ENCODE results near the gene RNF207.

DNA sequence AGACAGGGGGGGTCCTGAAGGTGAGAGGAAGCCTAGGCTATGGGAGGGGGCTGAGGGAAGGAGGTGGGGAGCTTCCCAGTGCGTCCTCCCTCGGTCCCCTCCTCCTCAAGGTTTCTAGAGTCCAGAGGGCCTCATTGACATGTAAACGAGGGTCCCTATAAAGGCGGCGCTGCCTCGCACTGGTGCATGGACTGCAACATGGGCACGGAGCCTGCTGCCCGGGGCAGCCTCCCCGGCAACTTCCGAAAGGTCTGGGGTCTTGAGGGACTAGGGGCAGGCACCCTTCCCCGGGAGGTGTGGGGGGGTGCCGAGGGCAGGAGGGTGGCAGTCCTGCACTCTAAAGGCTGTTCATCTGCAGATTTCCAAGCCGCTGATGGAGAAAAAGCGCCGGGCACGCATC lies 38.1 kb downstream of the RNF207 start, which contains the start of gene HES3:
- TF ChIP-seq, protein P1, sequence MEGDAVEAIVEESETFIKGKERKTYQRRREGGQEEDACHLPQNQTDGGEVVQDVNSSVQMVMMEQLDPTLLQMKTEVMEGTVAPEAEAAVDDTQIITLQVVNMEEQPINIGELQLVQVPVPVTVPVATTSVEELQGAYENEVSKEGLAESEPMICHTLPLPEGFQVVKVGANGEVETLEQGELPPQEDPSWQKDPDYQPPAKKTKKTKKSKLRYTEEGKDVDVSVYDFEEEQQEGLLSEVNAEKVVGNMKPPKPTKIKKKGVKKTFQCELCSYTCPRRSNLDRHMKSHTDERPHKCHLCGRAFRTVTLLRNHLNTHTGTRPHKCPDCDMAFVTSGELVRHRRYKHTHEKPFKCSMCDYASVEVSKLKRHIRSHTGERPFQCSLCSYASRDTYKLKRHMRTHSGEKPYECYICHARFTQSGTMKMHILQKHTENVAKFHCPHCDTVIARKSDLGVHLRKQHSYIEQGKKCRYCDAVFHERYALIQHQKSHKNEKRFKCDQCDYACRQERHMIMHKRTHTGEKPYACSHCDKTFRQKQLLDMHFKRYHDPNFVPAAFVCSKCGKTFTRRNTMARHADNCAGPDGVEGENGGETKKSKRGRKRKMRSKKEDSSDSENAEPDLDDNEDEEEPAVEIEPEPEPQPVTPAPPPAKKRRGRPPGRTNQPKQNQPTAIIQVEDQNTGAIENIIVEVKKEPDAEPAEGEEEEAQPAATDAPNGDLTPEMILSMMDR (IDR thresholded peaks at IDR 0.05; ENCODE audit: insufficient read depth, low read length): no peak
- TF ChIP-seq POLR2AphosphoS5 (IDR thresholded peaks at IDR 0.05; ENCODE audit: low read depth) (no peak), SPI1 (IDR thresholded peaks at IDR 0.05; ENCODE audit: borderline replicate concordance, low read depth) (no peak)
- TF ChIP-seq, protein P2, sequence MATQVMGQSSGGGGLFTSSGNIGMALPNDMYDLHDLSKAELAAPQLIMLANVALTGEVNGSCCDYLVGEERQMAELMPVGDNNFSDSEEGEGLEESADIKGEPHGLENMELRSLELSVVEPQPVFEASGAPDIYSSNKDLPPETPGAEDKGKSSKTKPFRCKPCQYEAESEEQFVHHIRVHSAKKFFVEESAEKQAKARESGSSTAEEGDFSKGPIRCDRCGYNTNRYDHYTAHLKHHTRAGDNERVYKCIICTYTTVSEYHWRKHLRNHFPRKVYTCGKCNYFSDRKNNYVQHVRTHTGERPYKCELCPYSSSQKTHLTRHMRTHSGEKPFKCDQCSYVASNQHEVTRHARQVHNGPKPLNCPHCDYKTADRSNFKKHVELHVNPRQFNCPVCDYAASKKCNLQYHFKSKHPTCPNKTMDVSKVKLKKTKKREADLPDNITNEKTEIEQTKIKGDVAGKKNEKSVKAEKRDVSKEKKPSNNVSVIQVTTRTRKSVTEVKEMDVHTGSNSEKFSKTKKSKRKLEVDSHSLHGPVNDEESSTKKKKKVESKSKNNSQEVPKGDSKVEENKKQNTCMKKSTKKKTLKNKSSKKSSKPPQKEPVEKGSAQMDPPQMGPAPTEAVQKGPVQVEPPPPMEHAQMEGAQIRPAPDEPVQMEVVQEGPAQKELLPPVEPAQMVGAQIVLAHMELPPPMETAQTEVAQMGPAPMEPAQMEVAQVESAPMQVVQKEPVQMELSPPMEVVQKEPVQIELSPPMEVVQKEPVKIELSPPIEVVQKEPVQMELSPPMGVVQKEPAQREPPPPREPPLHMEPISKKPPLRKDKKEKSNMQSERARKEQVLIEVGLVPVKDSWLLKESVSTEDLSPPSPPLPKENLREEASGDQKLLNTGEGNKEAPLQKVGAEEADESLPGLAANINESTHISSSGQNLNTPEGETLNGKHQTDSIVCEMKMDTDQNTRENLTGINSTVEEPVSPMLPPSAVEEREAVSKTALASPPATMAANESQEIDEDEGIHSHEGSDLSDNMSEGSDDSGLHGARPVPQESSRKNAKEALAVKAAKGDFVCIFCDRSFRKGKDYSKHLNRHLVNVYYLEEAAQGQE (IDR thresholded peaks at IDR 0.05; ENCODE audit: insufficient replicate concordance, low read depth): no peak
